ENCODE measurements around the gene SLC1A4.
A peak's percentile ranks its signal among the peaks of the same experiment; 100 is the strongest.
"Not testable (repeated sequence)": the region's sequence is repeated elsewhere in the genome, so short reads cannot be mapped to it uniquely, and the experiment has no call there.

The SLC1A4 gene

GRCh38 chr2:65026154-65026553 is 37.0 kb downstream of the SLC1A4 start:
- no peak for DNase-seq (ENCODE audit: low read depth in 3 of 3)

GRCh38 chr2:65026704-65027464 is 37.7 kb downstream of the SLC1A4 start:
- DNase-seq (ENCODE audit: low read depth in 3 of 3): no peak

GRCh38 chr2:65027616-65028244 is 38.5 kb downstream of the SLC1A4 start:
- DNase-seq (ENCODE audit: low read depth in 3 of 3): no peak

GRCh38 chr2:65030476-65031332 is 41.5 kb downstream of the SLC1A4 start:
- DNase-seq (ENCODE audit: low read depth in 3 of 3): no peak

- DNase-seq (ENCODE audit: low read depth in 3 of 3): no peak
Observed at GRCh38 chr2:65031341-65032018, 42.3 kb downstream of the SLC1A4 start.

GRCh38 chr2:65032019-65032975 is 43.1 kb downstream of the SLC1A4 start:
- DNase-seq (ENCODE audit: low read depth in 3 of 3): no peak

- DNase-seq (ENCODE audit: low read depth in 3 of 3): no peak
Observed at GRCh38 chr2:65033178-65033577, 44.0 kb downstream of the SLC1A4 start.

GRCh38 chr2:65033667-65034066 is 44.5 kb downstream of the SLC1A4 start:
- DNase-seq (ENCODE audit: low read depth in 3 of 3): not testable (repeated sequence)

- no peak for DNase-seq (ENCODE audit: low read depth in 3 of 3)
Observed at GRCh38 chr2:65035351-65035943, 46.2 kb downstream of the SLC1A4 start.

GRCh38 chr2:65037178-65037577 is 48.0 kb downstream of the SLC1A4 start:
- DNase-seq (ENCODE audit: low read depth in 3 of 3): no peak

- no peak for DNase-seq (ENCODE audit: low read depth in 3 of 3)
Observed at GRCh38 chr2:65039640-65040039, 50.4 kb downstream of the SLC1A4 start.

GRCh38 chr2:65040400-65041261 is 51.4 kb downstream of the SLC1A4 start:
- DNase-seq (ENCODE audit: low read depth in 3 of 3): peak; percentile 38 to 56 (median 53)

- DNase-seq (ENCODE audit: low read depth in 3 of 3): no peak
Observed at GRCh38 chr2:65043001-65043400, 53.8 kb downstream of the SLC1A4 start.

- no peak for DNase-seq (ENCODE audit: low read depth in 3 of 3)
Observed at GRCh38 chr2:65044097-65044735, 55.0 kb downstream of the SLC1A4 start.

- DNase-seq (ENCODE audit: low read depth in 3 of 3): no peak
Observed at GRCh38 chr2:65045651-65046050, 56.5 kb downstream of the SLC1A4 start.

GRCh38 chr2:65046633-65047407 is 57.6 kb downstream of the SLC1A4 start:
- no peak for DNase-seq (ENCODE audit: low read depth in 3 of 3)

- DNase-seq (ENCODE audit: low read depth in 3 of 3): no peak
Observed at GRCh38 chr2:65049010-65049639, 59.9 kb downstream of the SLC1A4 start.

- DNase-seq (ENCODE audit: low read depth in 3 of 3): no peak
Observed at GRCh38 chr2:65050931-65051330, 61.7 kb downstream of the SLC1A4 start.
